Fibroblast of lung (primary cell): Measurements from ENCODE around the gene TUBA4B. TPM values are rescaled to one million over a fixed set of nuclear protein-coding genes. Genes with fewer than 3 reads are reported as not detected.
A peak's percentile ranks its signal among the peaks of the same experiment; 100 is the strongest.

ENCODE experiments used
- DNase-seq, 2 donors: peaks; one replicate each; pipeline versions ENCODE4 v3.0.0 to v3.0.0-alpha.2; 2010; ENCODE audit warnings: low read depth in 2 of 2
- H2AFZ ChIP-seq: 2 replicates; pipeline ENCODE4 v1.5.1; 2012; ENCODE audit warnings: low read length, control low read depth, inconsistent platforms
- H3K27ac ChIP-seq: 2 replicates; pipeline ENCODE4 v1.5.1; 2011; ENCODE audit warnings: low read length, control low read depth; ENCODE audit not compliant: insufficient read depth
- H3K27me3 ChIP-seq: 2 replicates; pipeline ENCODE4 v1.5.1; 2011; ENCODE audit warnings: mild to moderate bottlenecking, low read length; ENCODE audit not compliant: control insufficient read depth, insufficient read depth
- H3K36me3 ChIP-seq: 2 replicates; pipeline ENCODE4 v1.5.1; 2011; ENCODE audit warnings: low read length; ENCODE audit not compliant: control insufficient read depth, insufficient read depth
- H3K4me1 ChIP-seq: 2 replicates; pipeline ENCODE4 v1.5.1; 2011; ENCODE audit warnings: low read length; ENCODE audit not compliant: control insufficient read depth, insufficient read depth; ENCODE audit errors: extremely low read depth
- H3K4me2 ChIP-seq: 2 replicates; pipeline ENCODE4 v1.5.1; 2011; ENCODE audit warnings: low read length, control low read depth; ENCODE audit not compliant: insufficient read depth; ENCODE audit errors: extremely low read depth
- H3K4me3 ChIP-seq, 4 experiments: fragments of 200-600 bp in 1 of 4; sonication (generic) in 1 of 4; replicated peaks in 1 of 4; 2 replicates each; pipeline ENCODE4 v1.5.1; 2011 to 2016; ENCODE audit warnings: low read length in 4 of 4, low read depth in 3 of 4, mild to moderate bottlenecking in 3 of 4, control low read depth in 2 of 4, inconsistent platforms in 1 of 4, mixed read lengths in 1 of 4; ENCODE audit not compliant: insufficient read depth in 1 of 4; ENCODE audit errors: control extremely low read depth in 1 of 4
- H3K79me2 ChIP-seq: 2 replicates; pipeline ENCODE4 v1.5.1; 2012; ENCODE audit warnings: mild to moderate bottlenecking, low read length, inconsistent platforms; ENCODE audit not compliant: control insufficient read depth, insufficient read depth
- H3K9ac ChIP-seq: 2 replicates; pipeline ENCODE4 v1.5.1; 2011; ENCODE audit warnings: mild to moderate bottlenecking, low read length, control low read depth; ENCODE audit not compliant: insufficient read depth
- H3K9me3 ChIP-seq: 2 replicates; pipeline ENCODE4 v1.5.1; 2012; ENCODE audit warnings: low read depth, low read length; ENCODE audit not compliant: control insufficient read depth, insufficient read depth
- H4K20me1 ChIP-seq: 2 replicates; pipeline ENCODE4 v1.5.1; 2011; ENCODE audit warnings: low read length; ENCODE audit not compliant: control insufficient read depth, insufficient read depth; ENCODE audit errors: extremely low read depth
- EZH2 ChIP-seq: IDR thresholded peaks from 2 replicates; pipeline ENCODE4 v1.5.1; 2012; ENCODE audit warnings: low read length, control low read depth, mild to moderate bottlenecking; ENCODE audit errors: missing control alignments
- polyA plus RNA-seq, 2 donors: library from polyadenylated mRNA; depleted of rRNA in 1 of 2; stranded (reverse) in 1 of 2; unstranded in 1 of 2; fragments of >200 nt; gene quantifications; 2 replicates each; pipeline ENCODE4 v1.2.1, GENCODE V29; 2011 to 2012; ENCODE audit warnings: missing spikeins in 1 of 2
- total RNA-seq: library from RNA; depleted of rRNA; stranded (reverse); fragments of >200 nt; gene quantifications from 2 replicates; pipeline ENCODE4 v1.2.1, GENCODE V29; 2014
- TF ChIP-seq, protein P1 (sequence below), 2 donors: IDR thresholded peaks in 1 of 2; conservative IDR thresholded peaks in 1 of 2; 1 replicate in 1 of 2; 2 replicates in 1 of 2; pipeline ENCODE4 v1.5.1; 2011 to 2012; ENCODE audit warnings: low read length in 2 of 2, control low read depth in 1 of 2, inconsistent platforms in 1 of 2, low read depth in 1 of 2, mild to moderate bottlenecking in 1 of 2

TUBA4B gene
- total and polyA plus RNA-seq, 2 donors (not counting 1 experiment from before 2014, with no cell fraction given), result not detected

DNA sequence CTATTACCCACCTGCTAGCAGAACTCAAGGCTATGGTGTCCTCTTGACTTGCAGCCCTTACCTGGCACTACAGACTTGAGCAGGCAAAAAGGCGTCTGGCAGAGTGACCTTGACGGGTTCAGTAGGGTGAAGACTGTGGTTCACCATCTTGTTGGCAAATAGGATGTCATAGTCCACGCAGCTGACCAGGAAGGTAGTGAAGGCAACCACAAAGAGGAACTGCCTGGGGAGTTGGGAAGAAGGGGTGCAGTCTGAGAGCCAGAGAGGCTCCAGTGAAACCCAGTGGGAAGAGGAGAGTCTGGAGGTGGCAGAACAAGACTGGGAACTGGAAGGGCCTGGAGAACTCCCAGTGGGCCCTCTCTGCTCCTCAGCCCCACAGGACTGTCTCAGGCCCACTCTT is 27.7 kb upstream of the TUBA4B start:
- H3K36me3 ChIP-seq, result peaks cover 17% of the 10 kb centered on the region
- H3K9me3 ChIP-seq, result no peaks in the 10 kb centered on the region
- H3K4me3 ChIP-seq, result no peak overlapping the region
- no peak overlapping the region for H3K4me2 ChIP-seq
- no peak overlapping the region for H3K27ac ChIP-seq
- no peak overlapping the region for H2AFZ ChIP-seq
- peaks cover under 1% of the 10 kb centered on the region for H3K4me1 ChIP-seq
- H3K79me2 ChIP-seq, result peaks cover 15% of the 10 kb centered on the region
- H4K20me1 ChIP-seq, result no peaks in the 10 kb centered on the region
- DNase-seq, result no peak
- no peak for TF ChIP-seq EZH2
- TF ChIP-seq, protein P1, sequence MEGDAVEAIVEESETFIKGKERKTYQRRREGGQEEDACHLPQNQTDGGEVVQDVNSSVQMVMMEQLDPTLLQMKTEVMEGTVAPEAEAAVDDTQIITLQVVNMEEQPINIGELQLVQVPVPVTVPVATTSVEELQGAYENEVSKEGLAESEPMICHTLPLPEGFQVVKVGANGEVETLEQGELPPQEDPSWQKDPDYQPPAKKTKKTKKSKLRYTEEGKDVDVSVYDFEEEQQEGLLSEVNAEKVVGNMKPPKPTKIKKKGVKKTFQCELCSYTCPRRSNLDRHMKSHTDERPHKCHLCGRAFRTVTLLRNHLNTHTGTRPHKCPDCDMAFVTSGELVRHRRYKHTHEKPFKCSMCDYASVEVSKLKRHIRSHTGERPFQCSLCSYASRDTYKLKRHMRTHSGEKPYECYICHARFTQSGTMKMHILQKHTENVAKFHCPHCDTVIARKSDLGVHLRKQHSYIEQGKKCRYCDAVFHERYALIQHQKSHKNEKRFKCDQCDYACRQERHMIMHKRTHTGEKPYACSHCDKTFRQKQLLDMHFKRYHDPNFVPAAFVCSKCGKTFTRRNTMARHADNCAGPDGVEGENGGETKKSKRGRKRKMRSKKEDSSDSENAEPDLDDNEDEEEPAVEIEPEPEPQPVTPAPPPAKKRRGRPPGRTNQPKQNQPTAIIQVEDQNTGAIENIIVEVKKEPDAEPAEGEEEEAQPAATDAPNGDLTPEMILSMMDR (conservative IDR thresholded peaks at IDR 0.05 in 1 of 2, IDR thresholded peaks at IDR 0.05 in 1 of 2; ENCODE audit: low read depth in 1 of 2, low read length in 2 of 2), result no peak
- H3K27me3 ChIP-seq, result no peaks in the 10 kb centered on the region
- H3K9ac ChIP-seq, result no peak overlapping the region

- Histone ChIP-seq H3K27ac (peak overlapping the region; percentile 81), H3K4me2 (peak overlapping the region; percentile 97), H3K4me1 (peaks cover 2% of the 10 kb centered on the region), H3K4me3 (peak overlapping the region; percentile 59 to 89 (median 72)), H4K20me1 (no peaks in the 10 kb centered on the region), H3K27me3 (no peaks in the 10 kb centered on the region), H3K79me2 (peaks cover 16% of the 10 kb centered on the region), H3K36me3 (peaks cover 18% of the 10 kb centered on the region), H2AFZ (no peak overlapping the region), H3K9me3 (no peaks in the 10 kb centered on the region), H3K9ac (no peak overlapping the region)
- DNase-seq, result no peak
- TF ChIP-seq, protein P1 (conservative IDR thresholded peaks at IDR 0.05 in 1 of 2, IDR thresholded peaks at IDR 0.05 in 1 of 2; ENCODE audit: low read depth in 1 of 2, low read length in 2 of 2), result no peak
- TF ChIP-seq EZH2, result no peak
These were observed 24.8 kb upstream of the TUBA4B start for GRCh38 chr2:219228041-219228910.

GRCh38 chr2:219228911-219229304 is 24.1 kb upstream of the TUBA4B start:
- Histone ChIP-seq H3K79me2 (peaks cover 16% of the 10 kb centered on the region), H3K27ac (peak overlapping the region; percentile 81), H3K4me1 (peaks cover 2% of the 10 kb centered on the region), H3K36me3 (peaks cover 15% of the 10 kb centered on the region), H4K20me1 (no peaks in the 10 kb centered on the region), H3K9me3 (no peaks in the 10 kb centered on the region), H3K27me3 (no peaks in the 10 kb centered on the region), H2AFZ (peak overlapping the region; percentile 40), H3K4me2 (peak overlapping the region; percentile 97), H3K9ac (peak overlapping the region; percentile 91), H3K4me3 (peak overlapping the region; percentile 59 to 89 (median 72))
- DNase-seq, result no peak
- no peak for TF ChIP-seq EZH2
- TF ChIP-seq, protein P1 (conservative IDR thresholded peaks at IDR 0.05 in 1 of 2, IDR thresholded peaks at IDR 0.05 in 1 of 2; ENCODE audit: low read depth in 1 of 2, low read length in 2 of 2), result no peak
